MM.1S (cell line): Measurements from ENCODE around the gene SDF4.

Experiments
- DNase-seq: peaks from one replicate; pipeline ENCODE4 v3.0.0-alpha.2; 2015
- H2AFZ ChIP-seq: fragments of 300-600 bp; sonication (generic); 2 replicates; pipeline ENCODE4 v1.6.0; 2016; ENCODE audit warnings: antibody characterized with exemption, low read length
- H3F3A ChIP-seq: fragments of 300-600 bp; sonication (generic); 2 replicates; pipeline ENCODE4 v1.6.1; 2016; ENCODE audit warnings: mild to moderate bottlenecking, antibody characterized with exemption, low read length, moderate library complexity, mixed read lengths; ENCODE audit not compliant: insufficient read depth
- H3K27ac ChIP-seq: fragments of 300-600 bp; sonication (generic); 2 replicates; pipeline ENCODE4 v1.5.1; 2016; ENCODE audit warnings: mild to moderate bottlenecking, low read length
- H3K27me3 ChIP-seq: fragments of 300-600 bp; sonication (generic); replicated peaks from 2 replicates; pipeline ENCODE4 v1.6.0; 2016; ENCODE audit warnings: low read length; ENCODE audit not compliant: insufficient read depth
- H3K36me3 ChIP-seq: fragments of 300-600 bp; sonication (generic); replicated peaks from 2 replicates; pipeline ENCODE4 v1.6.1; 2016; ENCODE audit warnings: mild to moderate bottlenecking, low read length, mixed read lengths; ENCODE audit not compliant: insufficient read depth
- H3K4me1 ChIP-seq: fragments of 300-600 bp; sonication (generic); 2 replicates; pipeline ENCODE4 v1.6.1; 2016; ENCODE audit warnings: low read length, mixed read lengths
- H3K4me2 ChIP-seq: fragments of 300-600 bp; sonication (generic); 2 replicates; pipeline ENCODE4 v1.6.0; 2016; ENCODE audit warnings: low read depth, low read length
- H3K4me3 ChIP-seq: fragments of 300-600 bp; sonication (generic); 2 replicates; pipeline ENCODE4 v1.5.1; 2016; ENCODE audit warnings: low read length, mixed read lengths
- H3K79me2 ChIP-seq: fragments of 300-600 bp; sonication (generic); 2 replicates; pipeline ENCODE4 v1.6.1; 2016; ENCODE audit warnings: mixed run types, low read length, mixed read lengths
- H3K9ac ChIP-seq: fragments of 300-600 bp; sonication (generic); 2 replicates; pipeline ENCODE4 v1.6.1; 2016; ENCODE audit warnings: low read length, mixed read lengths
- H3K9me2 ChIP-seq: fragments of 300-600 bp; sonication (generic); replicated peaks from 2 replicates; pipeline ENCODE4 v1.6.1; 2016; ENCODE audit warnings: mild to moderate bottlenecking, low read length, mixed read lengths; ENCODE audit not compliant: insufficient read depth
- H3K9me3 ChIP-seq: fragments of 300-600 bp; sonication (generic); replicated peaks from 2 replicates; pipeline ENCODE4 v1.6.1; 2016; ENCODE audit warnings: mild to moderate bottlenecking, low read length, mixed read lengths; ENCODE audit not compliant: insufficient read depth
- H4K20me1 ChIP-seq: fragments of 300-600 bp; sonication (generic); 2 replicates; pipeline ENCODE4 v1.6.1; 2016; ENCODE audit warnings: mild to moderate bottlenecking, low read length, moderate library complexity, mixed read lengths; ENCODE audit not compliant: insufficient read depth
- CTCF ChIP-seq: fragments of 300-600 bp; sonication (generic); IDR thresholded peaks from 2 replicates; pipeline ENCODE4 v1.5.1; 2016; ENCODE audit warnings: antibody characterized with exemption, low read length, mixed read lengths
- EZH2 ChIP-seq: fragments of 300-600 bp; sonication (generic); optimal IDR thresholded peaks from 2 replicates; pipeline ENCODE3; 2017; ENCODE audit warnings: low read depth, mild to moderate bottlenecking, antibody characterized with exemption, low read length, mixed read lengths
- EZH2phosphoT487 ChIP-seq: fragments of 300-600 bp; sonication (generic); IDR thresholded peaks from 2 replicates; pipeline ENCODE4 v1.6.1; 2018; ENCODE audit warnings: antibody characterized with exemption, low read length

The SDF4 gene

GRCh38 chr1:1221887-1222574 is 9.8 kb downstream of the SDF4 start:
- Histone ChIP-seq H3K27me3 (no peaks in the 10 kb centered on the region), H3K9me3 (no peaks in the 10 kb centered on the region), H3K9ac (no peak overlapping the region), H3K36me3 (peaks cover 7% of the 10 kb centered on the region), H3K9me2 (no peaks in the 10 kb centered on the region), H3K27ac (no peak overlapping the region), H3K79me2 (peaks cover 26% of the 10 kb centered on the region), H3K4me3 (no peak overlapping the region), H3K4me1 (no peaks in the 10 kb centered on the region), H3K4me2 (no peak overlapping the region), H4K20me1 (no peaks in the 10 kb centered on the region), H2AFZ (no peak overlapping the region), H3F3A (no peaks in the 10 kb centered on the region)
- no peak for DNase-seq
- no peak for TF ChIP-seq CTCF
- no peak for TF ChIP-seq EZH2
- TF ChIP-seq EZH2phosphoT487, result no peak

- no peak overlapping the region for H3K4me3 ChIP-seq
- no peaks in the 10 kb centered on the region for H3K9me2 ChIP-seq
- peaks cover 7% of the 10 kb centered on the region for H3K36me3 ChIP-seq
- H3K4me1 ChIP-seq, result no peaks in the 10 kb centered on the region
- H2AFZ ChIP-seq, result no peak overlapping the region
- H4K20me1 ChIP-seq, result no peaks in the 10 kb centered on the region
- H3K27ac ChIP-seq, result no peak overlapping the region
- H3K27me3 ChIP-seq, result no peaks in the 10 kb centered on the region
- no peaks in the 10 kb centered on the region for H3K9me3 ChIP-seq
- TF ChIP-seq EZH2 (no peak), CTCF (no peak)
- no peak overlapping the region for H3K9ac ChIP-seq
- H3K79me2 ChIP-seq, result peaks cover 8% of the 10 kb centered on the region
- H3F3A ChIP-seq, result 0 out of 2 replicates have a peak, but pooled peaks cover 2% of the 10 kb centered on the region
- no peak overlapping the region for H3K4me2 ChIP-seq
- DNase-seq, result no peak
These were observed 11.6 kb downstream of the SDF4 start for GRCh38 chr1:1220197-1220596.

- H4K20me1 ChIP-seq, result no peaks in the 10 kb centered on the region
- no peak overlapping the region for H3K27ac ChIP-seq
- no peak overlapping the region for H2AFZ ChIP-seq
- TF ChIP-seq EZH2 (no peak), EZH2phosphoT487 (no peak), CTCF (no peak)
- no peaks in the 10 kb centered on the region for H3K9me3 ChIP-seq
- DNase-seq, result no peak
- H3K27me3 ChIP-seq, result no peaks in the 10 kb centered on the region
- no peak overlapping the region for H3K4me3 ChIP-seq
- H3K4me1 ChIP-seq, result no peaks in the 10 kb centered on the region
- H3K9me2 ChIP-seq, result no peaks in the 10 kb centered on the region
- H3K9ac ChIP-seq, result no peak overlapping the region
- peaks cover 7% of the 10 kb centered on the region for H3K36me3 ChIP-seq
- H3K4me2 ChIP-seq, result no peak overlapping the region
- H3F3A ChIP-seq, result 0 out of 2 replicates have a peak, but pooled peaks cover 2% of the 10 kb centered on the region
- no peaks in the 10 kb centered on the region for H3K79me2 ChIP-seq
These were observed 12.5 kb downstream of the SDF4 start for GRCh38 chr1:1219341-1219740.
